Body of pancreas (tissue), 4 donors: ENCODE data around the gene PGLYRP4.

Experiments used
- POLR2A ChIP-seq, 3 donors: fragments of 450-650 bp; IDR thresholded peaks; one replicate each; pipeline ENCODE4 v1.6.1; 2016; ENCODE audit warnings: antibody characterized with exemption in 3 of 3, mild to moderate bottlenecking in 2 of 3
- TF ChIP-seq, protein P1 (sequence below), 7 experiments: fragments of 450-650 bp in 4 of 7; fragments of 200-600 bp in 3 of 7; sonication (generic) in 3 of 7; IDR thresholded peaks; one replicate each; pipeline ENCODE4 v1.5.1; 2016 to 2019; ENCODE audit warnings: antibody characterized with exemption in 7 of 7

DNA sequence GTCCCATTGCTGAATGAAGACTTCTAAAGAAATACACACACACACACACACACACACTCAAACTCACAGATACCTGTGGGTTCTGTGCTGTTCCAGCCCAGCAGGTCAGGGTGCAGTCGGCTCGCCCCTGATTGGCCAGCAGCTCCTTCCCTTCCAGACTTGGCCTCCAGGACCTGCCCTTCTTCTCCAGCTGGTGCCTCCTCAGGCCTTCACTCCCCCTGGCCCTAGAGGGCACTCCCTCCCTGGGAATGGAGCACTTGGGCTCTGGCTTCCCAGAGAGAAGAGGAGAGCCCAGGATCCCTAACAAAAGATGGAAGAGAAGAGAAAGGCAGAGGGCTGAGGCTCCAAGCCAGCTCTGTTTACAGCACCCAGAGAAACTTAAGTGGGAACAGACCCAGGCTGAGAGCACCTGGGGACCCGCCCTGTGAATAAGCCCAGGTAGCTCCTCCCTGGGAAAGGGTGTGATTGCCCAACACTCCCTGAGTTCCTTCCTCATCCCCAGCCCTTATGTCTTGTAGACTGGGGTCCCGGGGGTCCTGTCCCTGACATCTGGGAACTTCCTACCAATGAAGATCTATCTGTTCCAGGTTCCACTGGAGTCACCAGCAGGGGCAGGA lies 36.0 kb downstream of the PGLYRP4 start, which contains the start of gene PGLYRP3:
- TF ChIP-seq, protein P1, sequence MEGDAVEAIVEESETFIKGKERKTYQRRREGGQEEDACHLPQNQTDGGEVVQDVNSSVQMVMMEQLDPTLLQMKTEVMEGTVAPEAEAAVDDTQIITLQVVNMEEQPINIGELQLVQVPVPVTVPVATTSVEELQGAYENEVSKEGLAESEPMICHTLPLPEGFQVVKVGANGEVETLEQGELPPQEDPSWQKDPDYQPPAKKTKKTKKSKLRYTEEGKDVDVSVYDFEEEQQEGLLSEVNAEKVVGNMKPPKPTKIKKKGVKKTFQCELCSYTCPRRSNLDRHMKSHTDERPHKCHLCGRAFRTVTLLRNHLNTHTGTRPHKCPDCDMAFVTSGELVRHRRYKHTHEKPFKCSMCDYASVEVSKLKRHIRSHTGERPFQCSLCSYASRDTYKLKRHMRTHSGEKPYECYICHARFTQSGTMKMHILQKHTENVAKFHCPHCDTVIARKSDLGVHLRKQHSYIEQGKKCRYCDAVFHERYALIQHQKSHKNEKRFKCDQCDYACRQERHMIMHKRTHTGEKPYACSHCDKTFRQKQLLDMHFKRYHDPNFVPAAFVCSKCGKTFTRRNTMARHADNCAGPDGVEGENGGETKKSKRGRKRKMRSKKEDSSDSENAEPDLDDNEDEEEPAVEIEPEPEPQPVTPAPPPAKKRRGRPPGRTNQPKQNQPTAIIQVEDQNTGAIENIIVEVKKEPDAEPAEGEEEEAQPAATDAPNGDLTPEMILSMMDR (IDR thresholded peaks at IDR 0.05) = no peak
- no peak for TF ChIP-seq POLR2A (IDR thresholded peaks at IDR 0.05)
